Fibroblast of the aortic adventitia (primary cell): ENCODE results near the gene ZNF841. TPM values are rescaled to one million over a fixed set of nuclear protein-coding genes. Genes with fewer than 3 reads are reported as not detected.
"Not testable (repeated sequence)": the region's sequence is repeated elsewhere in the genome, so short reads cannot be mapped to it uniquely, and the experiment has no call there.

Experiments used
- DNase-seq: peaks from one replicate; pipeline ENCODE4 v3.0.0-alpha.2; 2010; ENCODE audit warnings: low read depth
- H3K4me3 ChIP-seq: 2 replicates; pipeline ENCODE4 v1.5.1; 2011; ENCODE audit warnings: low read depth, mild to moderate bottlenecking, control low read depth, low read length, moderate library complexity
- total RNA-seq: library from RNA; depleted of rRNA; stranded (reverse); fragments of >200 nt; gene quantifications from 2 replicates; pipeline ENCODE4 v1.2.3, GENCODE V29; 2012; ENCODE audit warnings: low replicate concordance
- TF ChIP-seq, protein P1 (sequence below): IDR thresholded peaks from 2 replicates; pipeline ENCODE4 v1.5.1; 2011; ENCODE audit warnings: mild to moderate bottlenecking, low read length, control low read depth, inconsistent platforms; ENCODE audit not compliant: insufficient read depth

ZNF841 gene
- total RNA-seq, 1 donor: 26.0 TPM

DNA sequence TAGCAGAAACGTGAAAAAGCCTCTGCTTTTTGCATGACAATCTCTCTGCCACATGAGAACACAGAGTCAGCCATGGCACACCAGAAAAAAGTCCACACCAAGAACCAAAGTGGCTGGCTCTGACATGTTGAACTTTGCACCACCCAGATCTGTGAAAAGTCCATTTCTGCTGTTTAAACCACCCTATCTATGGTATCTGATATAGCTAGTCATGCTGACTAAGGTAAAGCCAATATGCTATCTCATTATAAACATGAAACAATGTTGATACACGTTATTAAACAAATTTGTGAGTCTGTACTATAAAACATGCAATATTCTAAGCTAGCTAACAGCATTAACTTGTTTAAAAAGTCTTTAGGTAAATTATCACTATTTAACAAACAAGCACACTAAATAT lies 25.9 kb downstream of the ZNF841 start:
- no peak overlapping the region for H3K4me3 ChIP-seq
- TF ChIP-seq, protein P1, sequence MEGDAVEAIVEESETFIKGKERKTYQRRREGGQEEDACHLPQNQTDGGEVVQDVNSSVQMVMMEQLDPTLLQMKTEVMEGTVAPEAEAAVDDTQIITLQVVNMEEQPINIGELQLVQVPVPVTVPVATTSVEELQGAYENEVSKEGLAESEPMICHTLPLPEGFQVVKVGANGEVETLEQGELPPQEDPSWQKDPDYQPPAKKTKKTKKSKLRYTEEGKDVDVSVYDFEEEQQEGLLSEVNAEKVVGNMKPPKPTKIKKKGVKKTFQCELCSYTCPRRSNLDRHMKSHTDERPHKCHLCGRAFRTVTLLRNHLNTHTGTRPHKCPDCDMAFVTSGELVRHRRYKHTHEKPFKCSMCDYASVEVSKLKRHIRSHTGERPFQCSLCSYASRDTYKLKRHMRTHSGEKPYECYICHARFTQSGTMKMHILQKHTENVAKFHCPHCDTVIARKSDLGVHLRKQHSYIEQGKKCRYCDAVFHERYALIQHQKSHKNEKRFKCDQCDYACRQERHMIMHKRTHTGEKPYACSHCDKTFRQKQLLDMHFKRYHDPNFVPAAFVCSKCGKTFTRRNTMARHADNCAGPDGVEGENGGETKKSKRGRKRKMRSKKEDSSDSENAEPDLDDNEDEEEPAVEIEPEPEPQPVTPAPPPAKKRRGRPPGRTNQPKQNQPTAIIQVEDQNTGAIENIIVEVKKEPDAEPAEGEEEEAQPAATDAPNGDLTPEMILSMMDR: no peak
- DNase-seq: no peak

DNA sequence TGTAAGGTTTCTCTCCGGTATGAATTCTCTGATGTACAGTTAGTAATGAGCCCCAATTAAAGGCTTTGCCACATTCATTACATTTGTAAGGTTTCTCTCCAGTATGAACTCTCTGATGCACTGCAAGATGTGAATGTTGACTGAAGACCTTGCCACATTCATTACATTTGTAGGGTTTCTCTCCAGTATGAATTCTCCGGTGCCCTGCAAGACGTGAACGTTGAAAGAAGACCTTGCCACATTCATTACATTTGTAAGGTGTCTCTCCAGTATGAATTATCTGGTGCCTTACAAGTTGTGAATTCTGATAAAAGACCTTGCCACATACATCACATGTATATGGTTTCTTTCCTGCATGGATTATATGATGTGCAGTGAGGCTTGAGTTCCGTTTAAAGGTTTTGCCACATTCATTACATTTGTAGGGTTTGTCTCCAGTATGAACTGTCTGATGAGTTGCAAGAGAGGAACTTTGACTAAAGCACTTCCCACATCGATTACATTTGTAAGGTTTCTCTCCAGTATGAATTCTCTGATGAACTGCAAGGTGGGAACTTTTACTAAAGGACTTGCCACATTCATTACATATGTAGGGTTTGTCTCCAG lies 29.2 kb downstream of the ZNF841 start:
- TF ChIP-seq, protein P1: no peak
- no peak for DNase-seq
- H3K4me3 ChIP-seq: no peak overlapping the region

DNA sequence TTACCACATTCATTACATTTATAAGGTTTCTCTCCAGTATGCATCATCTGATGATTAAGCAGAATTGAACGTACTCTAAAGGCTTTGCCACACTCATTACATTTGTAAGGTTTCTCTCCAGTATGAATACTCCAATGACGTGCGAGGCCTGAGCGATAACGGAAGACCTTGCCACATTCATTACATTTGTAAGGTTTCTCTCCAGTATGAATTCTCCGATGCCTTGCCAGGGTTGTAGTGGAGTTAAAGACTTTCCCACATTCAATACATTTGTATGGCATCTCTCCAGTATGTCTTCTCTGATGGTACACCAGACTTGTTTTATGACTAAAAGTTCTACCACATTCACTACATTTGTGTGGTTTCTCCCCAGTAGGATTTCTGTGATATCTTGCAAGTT lies 30.2 kb downstream of the ZNF841 start:
- no peak overlapping the region for H3K4me3 ChIP-seq
- TF ChIP-seq, protein P1: no peak
- DNase-seq: no peak

DNA sequence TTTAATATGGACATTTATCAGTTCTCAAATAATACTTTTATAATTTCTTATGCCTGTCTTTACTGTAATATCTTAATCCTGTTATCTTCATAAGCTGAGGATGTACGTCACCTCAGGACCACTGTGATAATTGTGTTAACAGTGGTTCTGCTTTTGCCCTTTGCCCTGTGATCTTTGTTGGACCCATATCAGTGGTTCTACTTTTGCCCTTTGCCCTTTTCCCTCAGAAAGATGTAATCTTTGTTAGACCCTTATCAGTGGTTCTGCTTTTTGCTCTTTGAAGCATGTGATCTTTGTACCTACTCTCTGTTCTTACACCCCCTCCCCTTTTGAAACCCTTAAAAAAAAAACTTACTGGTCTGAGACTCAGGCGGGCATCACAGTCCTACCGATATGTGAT lies 39.1 kb downstream of the ZNF841 start:
- not testable (repeated sequence) for H3K4me3 ChIP-seq, DNase-seq

DNA sequence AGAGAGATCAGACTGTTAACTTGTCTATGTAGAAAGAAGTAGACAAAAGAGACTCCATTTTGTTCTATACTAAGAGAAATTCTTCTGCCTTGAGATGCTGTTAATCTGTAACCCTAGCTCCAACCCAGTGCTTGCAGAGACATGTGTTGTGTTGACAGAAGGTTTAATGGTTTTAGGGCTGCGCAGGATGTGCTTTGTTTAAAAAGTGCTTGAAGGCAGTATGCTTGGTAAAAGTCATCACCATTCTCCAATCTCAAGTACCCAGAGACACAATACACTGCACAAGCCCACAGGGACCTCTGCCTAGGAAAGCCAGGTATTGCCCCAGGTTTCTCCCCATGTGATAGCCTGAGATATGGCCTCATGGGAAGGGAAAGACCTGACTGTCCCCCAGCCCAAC lies 43.8 kb downstream of the ZNF841 start:
- not testable (repeated sequence) for H3K4me3 ChIP-seq, DNase-seq

DNA sequence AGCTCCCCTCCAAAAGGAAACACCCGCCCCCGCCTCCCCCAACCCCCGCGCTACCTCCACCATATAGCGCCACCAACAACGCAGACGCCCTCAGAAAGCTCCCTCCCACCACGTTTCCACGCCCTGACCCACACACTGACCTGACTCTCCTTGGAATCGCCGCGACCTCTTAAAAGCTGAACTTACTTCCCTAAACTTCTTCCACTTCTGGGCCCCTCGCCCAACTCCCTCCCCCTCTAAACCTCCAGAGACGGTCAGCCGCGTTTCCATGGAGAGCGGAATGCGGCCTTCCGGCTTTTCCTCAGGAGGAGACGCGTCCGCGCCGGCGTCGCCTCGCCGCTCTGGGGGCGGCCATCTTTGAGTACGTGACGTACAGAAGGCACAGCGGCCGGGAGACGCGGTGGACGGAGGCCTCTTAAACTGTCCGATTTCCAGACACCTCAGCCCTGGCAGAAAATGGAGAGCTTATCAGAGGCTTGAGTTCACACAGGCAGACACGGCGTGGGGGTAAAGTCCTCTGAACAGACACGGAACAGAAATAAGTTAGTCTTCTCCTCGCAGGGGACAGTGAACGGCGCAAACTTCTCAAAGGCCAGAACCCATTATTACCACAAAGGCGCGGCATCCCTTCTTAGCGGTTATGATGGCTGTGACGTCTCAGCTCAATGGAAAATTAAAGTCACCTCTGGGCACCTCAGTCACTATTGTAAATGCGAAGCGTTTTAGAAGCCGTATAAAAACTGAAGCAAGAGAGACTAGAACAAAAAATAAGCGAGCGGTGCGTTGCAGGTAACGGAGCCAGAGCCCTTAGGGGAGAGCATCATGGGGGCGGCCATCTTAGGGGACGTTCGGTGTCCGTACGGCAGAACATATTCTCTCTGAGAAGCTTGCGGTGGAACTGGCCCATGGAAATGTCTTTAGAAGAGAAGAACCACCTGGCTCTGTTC lies 46.7 kb downstream of the ZNF841 start, which contains the start of gene ZNF432:
Gene ZNF432, minus strand, starts transcription at position 284 of the 947 bp plus-strand sequence. CDS start 1,970 bp downstream, outside the sequence.
- TF ChIP-seq, protein P1: no peak

DNA sequence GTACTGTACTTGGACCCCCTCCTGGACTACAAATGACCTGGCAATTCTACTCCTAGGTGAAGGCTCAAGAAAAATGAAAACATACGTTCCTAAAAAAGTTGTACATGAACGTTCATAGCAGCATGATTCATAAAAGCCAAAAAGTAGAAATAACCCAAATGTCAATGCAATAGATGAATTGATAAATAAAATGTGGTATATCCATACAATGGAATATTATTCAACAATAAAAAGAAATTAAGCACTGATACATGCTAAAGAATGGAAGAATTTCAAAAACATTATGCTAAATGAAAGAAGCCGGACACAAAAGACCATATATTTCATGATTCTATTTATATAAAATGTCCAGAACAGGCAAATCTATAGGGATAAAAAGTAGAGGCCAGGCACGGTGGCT lies 56.4 kb downstream of the ZNF841 start:
- no peak for DNase-seq
- no peak overlapping the region for H3K4me3 ChIP-seq
- TF ChIP-seq, protein P1: no peak

More for the DNA sequence above, 46.7 kb downstream of the ZNF841 start, which contains the start of gene ZNF432:
- peak within 1 kb of the TSS; percentile 85 for H3K4me3 ChIP-seq
- DNase-seq: peak; percentile 93
